HT-29 (cell line): ENCODE results near the gene ANKRD23. TPM values are rescaled to one million over a fixed set of nuclear protein-coding genes. Genes with fewer than 3 reads are reported as not detected.
"Not testable (repeated sequence)": the region's sequence is repeated elsewhere in the genome, so short reads cannot be mapped to it uniquely, and the experiment has no call there.

Experiments
- DNase-seq: peaks from one replicate; pipeline ENCODE4 v3.0.0-alpha.2; 2015; ENCODE audit warnings: low spot score
- total RNA-seq: library from RNA; depleted of rRNA; stranded (reverse); fragments of >200 nt; shearing (Covaris generic); gene quantifications from 2 replicates; pipeline ENCODE4 v1.2.3, GENCODE V29; 2014; rRNA removed

The ANKRD23 gene
- 3.5 and 4.1 TPM in 2 replicates for total RNA-seq

DNA sequence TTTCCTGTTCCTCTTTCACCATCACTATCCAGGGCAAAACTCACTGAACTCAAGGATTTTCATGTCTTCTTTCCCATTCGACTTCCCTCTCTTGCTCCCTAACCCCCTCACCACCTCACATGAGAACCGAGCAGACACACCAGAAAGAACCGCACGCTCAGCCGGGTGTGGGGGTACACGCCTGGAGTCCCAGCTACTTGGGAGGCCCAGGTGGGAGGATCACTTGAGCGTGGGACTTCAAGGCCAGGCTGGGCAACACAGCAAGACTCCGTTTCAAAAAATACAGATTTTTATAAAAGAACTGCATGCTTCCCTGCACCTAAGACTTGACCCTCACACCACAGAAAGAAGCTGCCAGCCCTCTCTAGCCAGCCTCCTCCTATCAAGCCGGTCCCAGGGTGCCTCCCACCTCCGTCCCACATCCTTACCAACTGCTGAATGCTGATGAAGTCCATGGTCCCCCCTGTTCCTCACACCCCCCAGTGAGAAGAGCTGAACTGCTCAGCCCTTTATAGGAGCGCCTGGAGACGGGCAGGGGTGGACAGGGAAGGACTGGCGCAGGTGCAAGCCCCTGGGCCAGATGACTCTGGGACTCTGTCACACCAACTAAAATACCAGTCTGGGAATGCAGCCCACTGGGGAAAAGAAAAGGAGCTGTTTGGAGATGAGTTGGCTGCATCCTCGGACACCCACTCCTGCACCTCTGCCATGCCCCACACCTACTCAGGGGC lies at the start of gene ANKRD23:
TSS of gene ANKRD23 (minus strand) at position 484 of the 731 bp plus-strand sequence. CDS start at position 455, 29 bp downstream.
- DNase-seq = no peak

GRCh38 chr2:96891591-96892333 lies 47.9 kb upstream of the ANKRD23 start:
- DNase-seq = no peak

GRCh38 chr2:96890726-96891385 lies 47.0 kb upstream of the ANKRD23 start:
- DNase-seq = no peak

DNA sequence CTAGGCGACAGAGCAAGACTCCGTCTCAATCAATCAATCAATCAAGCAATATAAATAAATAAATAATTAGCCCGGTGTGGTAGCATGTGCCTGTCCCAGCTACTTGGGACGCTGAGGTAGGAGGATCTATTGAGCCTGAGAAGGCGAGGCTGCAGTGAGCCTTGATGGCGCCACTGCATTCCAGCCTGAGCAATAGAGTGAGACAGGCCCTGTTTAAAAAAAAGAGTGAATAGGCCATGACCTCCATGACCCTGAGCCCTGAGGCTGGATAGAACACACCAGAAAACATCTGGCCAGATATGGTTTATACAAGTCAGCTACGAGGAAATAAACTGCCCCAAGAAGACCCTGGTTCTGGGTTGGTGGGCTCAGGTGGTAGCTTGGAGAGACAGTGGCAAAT lies 46.4 kb upstream of the ANKRD23 start:
- DNase-seq = no peak

DNA sequence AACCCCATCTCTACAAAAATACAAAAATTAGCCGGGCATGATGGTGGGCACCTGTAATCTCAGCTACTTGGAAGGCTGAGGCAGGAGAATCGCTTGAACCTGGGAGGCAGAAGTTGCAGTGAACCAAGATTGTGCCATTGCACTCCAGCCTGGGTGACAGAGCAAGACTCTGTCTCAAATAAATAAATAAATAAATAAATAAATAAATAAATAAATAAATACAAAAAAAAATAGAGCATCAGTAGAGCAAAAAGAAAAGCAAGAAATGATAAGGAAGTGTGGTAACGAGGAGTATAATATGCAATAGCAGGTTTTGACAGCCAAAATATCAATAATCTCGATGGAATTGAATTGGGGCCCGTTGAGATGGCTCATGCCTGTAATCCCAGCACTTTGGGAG lies 45.7 kb upstream of the ANKRD23 start:
- not testable (repeated sequence) for DNase-seq

GRCh38 chr2:96888072-96889011 lies 44.5 kb upstream of the ANKRD23 start:
- DNase-seq = peak; percentile 72

DNA sequence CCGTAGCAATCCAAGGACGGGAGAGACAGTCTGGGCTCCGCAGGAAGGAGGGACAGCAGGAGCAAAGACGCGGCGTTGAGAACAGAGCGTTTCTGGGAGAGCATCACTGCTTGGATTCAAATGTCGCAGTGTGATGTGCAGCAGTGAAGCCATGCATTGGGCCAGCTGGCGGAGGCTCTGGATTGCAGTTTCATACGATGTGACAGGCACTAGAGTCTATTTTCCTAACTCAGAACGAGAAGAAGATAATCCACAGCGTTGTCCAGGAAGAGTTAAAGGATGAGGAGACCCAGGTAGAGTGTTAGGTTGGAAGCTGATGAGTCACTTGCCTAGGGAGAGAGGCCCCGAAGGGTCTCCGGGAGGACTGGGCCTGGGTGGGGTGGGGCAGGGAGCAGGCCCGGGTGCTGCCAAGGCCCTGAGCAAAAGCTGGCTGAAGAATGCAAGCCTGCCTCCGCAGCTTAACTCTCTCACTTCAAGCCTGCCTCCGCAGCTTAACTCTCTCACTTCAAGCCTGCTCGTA lies 43.7 kb upstream of the ANKRD23 start:
- no peak for DNase-seq

DNA sequence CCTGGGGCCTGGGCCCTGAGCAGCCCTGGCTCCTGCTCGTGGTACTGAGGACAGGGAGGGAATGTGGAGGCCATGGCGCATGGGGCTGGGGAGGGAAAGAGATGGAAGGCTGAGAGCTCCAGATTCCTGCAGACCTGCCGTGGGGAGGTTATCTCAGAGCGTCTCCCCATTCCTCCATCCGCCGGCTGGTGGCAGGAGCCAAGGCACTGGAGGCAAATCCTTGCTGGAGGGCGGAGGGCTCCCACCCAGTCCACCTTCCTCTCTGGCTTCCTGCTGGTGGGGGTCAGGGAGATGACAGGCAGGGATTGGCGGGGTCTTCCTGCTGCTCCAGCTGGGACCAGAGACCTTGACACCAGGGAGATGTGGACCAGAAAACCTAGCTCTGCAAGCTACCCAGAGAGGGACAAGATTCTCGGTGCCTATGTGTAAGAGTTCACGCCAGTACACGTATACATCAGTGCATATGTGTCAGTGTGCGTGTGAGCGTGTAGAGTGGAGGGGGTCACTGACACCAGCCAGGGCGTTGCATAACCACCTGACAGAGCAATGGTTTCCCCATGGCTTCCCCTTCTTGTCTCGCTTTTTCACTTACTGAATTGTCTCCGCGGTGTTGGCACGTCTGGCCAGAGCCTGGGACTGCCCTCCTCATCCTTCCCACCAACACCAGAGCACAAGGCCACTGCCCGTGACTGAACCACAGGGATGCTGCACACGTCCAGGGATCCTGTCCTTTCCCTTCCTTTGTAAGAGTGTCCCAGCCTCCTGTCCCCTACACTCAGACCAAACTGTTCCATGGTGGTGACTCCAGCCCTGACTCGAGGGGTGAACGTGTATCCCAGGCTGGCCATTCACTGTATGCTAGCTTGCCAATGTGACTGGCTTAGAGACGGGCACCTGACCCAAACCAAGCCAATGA lies 41.9 kb upstream of the ANKRD23 start:
- DNase-seq = no peak

GRCh38 chr2:96884299-96885094 lies 40.7 kb upstream of the ANKRD23 start:
- DNase-seq = no peak

DNA sequence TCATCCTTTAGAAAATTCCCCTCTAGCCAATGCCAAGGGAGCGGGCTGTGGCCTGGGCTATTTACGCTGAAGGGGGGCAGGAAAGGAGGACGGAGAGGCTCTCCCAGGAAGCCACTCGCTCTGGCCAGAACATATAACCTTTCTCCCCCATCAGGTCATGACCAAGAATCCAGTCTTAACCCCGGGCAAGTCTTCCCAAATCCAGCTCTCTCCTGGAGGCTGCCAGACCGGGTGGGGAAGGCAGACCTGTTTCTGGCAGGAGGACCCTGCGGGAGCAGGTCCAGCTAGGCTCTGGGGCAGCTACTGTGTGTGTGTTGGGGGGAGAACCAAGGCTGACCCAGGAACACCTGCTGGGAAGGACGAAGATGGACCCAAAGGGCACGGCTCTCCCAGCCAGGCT lies 39.5 kb upstream of the ANKRD23 start:
- DNase-seq = no peak

- no peak for DNase-seq
These were observed 39.1 kb upstream of the ANKRD23 start for GRCh38 chr2:96882906-96883305.

GRCh38 chr2:96882230-96882629 lies 38.4 kb upstream of the ANKRD23 start:
- no peak for DNase-seq

GRCh38 chr2:96881349-96882195 lies 37.8 kb upstream of the ANKRD23 start:
- no peak for DNase-seq

DNA sequence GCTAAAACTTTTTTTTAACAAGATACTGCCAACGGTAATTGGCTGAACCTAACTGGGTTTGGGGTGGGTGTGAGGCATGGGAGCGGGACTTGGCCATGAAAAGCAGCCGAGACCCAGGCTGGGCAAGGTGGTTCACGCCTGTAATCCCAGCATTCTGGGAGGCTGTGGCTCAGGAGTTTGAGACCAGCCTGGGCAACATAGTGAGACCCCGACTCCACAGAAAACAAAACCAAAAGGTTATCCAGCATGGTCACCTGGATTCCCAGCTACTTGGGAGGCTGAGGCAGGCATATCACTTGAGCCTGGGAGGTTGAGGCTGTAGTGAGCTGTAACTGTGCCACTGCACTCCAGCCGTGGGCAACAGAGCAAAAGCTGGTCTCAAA lies 37.1 kb upstream of the ANKRD23 start:
- no peak for DNase-seq

GRCh38 chr2:96879545-96880040 lies 35.8 kb upstream of the ANKRD23 start:
- no peak for DNase-seq

- no peak for DNase-seq
These were observed 35.1 kb upstream of the ANKRD23 start for GRCh38 chr2:96878796-96879544.

DNA sequence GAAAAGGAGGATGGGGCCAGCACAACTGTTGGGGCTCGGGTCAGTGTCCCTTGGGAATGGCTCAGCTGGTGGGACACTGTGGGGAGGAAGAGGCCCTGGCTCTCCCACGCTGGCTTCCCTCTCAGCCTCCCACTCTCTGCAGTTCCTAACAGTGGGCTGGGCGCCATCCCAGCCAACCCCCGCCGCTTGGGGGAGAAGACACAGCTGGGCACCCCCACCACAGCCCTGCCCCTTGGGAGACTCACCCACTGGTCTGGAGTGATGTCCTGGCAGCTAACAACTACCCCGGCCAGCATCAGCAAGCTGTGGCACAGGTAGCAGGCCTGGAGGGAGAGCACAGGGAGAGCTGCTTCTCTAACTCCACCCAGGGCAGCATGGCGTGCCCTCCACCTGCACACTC lies 34.4 kb upstream of the ANKRD23 start:
- no peak for DNase-seq
